ENCODE results near the gene SPTBN1.

DNA sequence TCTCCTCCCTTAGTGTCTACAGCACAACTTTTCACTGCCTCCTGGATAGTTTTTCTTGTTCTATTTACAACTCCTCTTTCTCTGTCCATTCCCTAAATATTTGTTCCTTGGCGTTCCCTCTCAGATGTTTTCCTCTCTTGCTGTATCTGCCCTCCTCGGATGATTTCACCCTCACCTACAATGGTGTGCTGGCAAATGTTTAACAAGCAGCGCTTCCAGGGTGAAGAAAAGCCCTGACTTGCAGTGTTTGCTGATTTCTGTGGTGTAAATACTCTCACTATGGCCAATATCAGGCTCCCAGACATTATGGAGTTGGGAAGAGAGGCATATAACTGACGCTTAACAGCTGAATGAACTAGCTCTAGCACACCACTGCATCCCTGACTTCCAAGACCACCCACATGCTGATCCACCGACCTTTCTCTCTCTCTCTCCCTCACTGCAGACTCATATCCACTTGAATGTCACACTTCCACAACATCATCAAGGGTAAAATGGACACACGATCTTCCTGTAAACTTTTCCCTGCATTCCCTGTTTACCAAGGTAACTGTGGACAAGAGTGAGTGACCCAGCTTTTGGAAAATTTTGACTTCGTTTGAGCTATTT lies 31.5 kb upstream of the SPTBN1 start:
- TF ChIP-seq EZH2 (IDR thresholded peaks at IDR 0.05; ENCODE audit: borderline replicate concordance, low read depth, low read length, severe bottlenecking) (no peak), CTCF (IDR thresholded peaks at IDR 0.05; ENCODE audit: borderline replicate concordance, extremely low read depth, low read length, poor library complexity, severe bottlenecking) (no peak)

Measured in DND-41 (cell line).